Measurements from ENCODE around the gene FOXI1.

FOXI1 gene

DNA sequence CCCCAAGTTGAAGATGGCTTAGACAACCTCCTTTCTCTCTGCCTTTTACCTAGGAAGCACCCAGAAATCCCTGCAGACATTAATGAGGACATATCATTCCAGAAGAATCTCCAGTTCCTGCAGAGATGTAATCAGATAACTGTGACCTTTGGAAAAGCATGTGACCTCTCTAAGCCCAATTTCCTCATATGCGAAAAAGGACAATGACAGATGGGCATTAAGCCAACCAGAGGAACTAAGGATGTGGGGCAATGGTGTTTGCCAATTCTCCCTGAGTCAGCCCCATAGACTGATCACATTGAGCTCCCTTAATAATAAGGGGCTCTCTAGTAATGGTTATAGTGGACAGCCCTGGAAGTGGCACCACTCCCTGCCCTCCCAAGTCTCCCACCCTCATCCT is 10.1 kb upstream of the FOXI1 start:
- TF ChIP-seq, protein P1, sequence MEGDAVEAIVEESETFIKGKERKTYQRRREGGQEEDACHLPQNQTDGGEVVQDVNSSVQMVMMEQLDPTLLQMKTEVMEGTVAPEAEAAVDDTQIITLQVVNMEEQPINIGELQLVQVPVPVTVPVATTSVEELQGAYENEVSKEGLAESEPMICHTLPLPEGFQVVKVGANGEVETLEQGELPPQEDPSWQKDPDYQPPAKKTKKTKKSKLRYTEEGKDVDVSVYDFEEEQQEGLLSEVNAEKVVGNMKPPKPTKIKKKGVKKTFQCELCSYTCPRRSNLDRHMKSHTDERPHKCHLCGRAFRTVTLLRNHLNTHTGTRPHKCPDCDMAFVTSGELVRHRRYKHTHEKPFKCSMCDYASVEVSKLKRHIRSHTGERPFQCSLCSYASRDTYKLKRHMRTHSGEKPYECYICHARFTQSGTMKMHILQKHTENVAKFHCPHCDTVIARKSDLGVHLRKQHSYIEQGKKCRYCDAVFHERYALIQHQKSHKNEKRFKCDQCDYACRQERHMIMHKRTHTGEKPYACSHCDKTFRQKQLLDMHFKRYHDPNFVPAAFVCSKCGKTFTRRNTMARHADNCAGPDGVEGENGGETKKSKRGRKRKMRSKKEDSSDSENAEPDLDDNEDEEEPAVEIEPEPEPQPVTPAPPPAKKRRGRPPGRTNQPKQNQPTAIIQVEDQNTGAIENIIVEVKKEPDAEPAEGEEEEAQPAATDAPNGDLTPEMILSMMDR (IDR thresholded peaks at IDR 0.05; ENCODE audit: unreplicated experiment in 3 of 3), result no peak
- H3K27me3 Mint-ChIP-seq (ENCODE audit: low read depth), result peaks cover 17% of the 10 kb centered on the region
- H3K4me3 Mint-ChIP-seq, result no peak overlapping the region
- H3K36me3 Mint-ChIP-seq (ENCODE audit: low read depth), result no peaks in the 10 kb centered on the region
- peaks cover 7% of the 10 kb centered on the region for H3K9me3 Mint-ChIP-seq
- no peak overlapping the region for H3K27ac Mint-ChIP-seq
- H3K4me1 Mint-ChIP-seq, result peaks cover 12% of the 10 kb centered on the region

DNA sequence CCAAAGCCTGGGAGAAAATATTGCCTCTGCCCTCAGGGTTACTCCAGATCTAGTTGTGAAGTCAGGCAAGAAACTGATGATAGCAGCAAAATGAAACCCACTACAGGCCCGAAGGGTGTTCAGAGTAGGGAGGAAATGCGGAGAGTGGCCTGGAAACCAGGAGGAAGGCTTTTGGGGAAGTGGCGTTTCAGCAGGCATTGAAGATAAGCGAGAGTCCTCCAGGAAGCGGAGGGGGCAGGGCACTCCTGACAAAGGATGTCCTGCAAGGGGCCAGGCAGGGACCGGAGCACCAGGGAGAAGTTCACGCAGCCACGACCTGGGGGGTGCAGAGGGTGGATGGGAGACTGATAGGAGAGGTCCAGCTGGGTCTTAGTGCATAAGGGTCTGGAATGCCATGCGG is 7.8 kb upstream of the FOXI1 start:
- no peaks in the 10 kb centered on the region for H3K36me3 Mint-ChIP-seq (ENCODE audit: low read depth)
- TF ChIP-seq, protein P1 (IDR thresholded peaks at IDR 0.05; ENCODE audit: unreplicated experiment in 3 of 3), result no peak
- peaks cover 12% of the 10 kb centered on the region for H3K4me1 Mint-ChIP-seq
- peaks cover 11% of the 10 kb centered on the region for H3K27me3 Mint-ChIP-seq (ENCODE audit: low read depth)
- H3K9me3 Mint-ChIP-seq, result peaks cover 3% of the 10 kb centered on the region
- H3K4me3 Mint-ChIP-seq, result no peak overlapping the region
- peak overlapping the region in 1 of 3 experiments; percentile 26 for H3K27ac Mint-ChIP-seq

DNA sequence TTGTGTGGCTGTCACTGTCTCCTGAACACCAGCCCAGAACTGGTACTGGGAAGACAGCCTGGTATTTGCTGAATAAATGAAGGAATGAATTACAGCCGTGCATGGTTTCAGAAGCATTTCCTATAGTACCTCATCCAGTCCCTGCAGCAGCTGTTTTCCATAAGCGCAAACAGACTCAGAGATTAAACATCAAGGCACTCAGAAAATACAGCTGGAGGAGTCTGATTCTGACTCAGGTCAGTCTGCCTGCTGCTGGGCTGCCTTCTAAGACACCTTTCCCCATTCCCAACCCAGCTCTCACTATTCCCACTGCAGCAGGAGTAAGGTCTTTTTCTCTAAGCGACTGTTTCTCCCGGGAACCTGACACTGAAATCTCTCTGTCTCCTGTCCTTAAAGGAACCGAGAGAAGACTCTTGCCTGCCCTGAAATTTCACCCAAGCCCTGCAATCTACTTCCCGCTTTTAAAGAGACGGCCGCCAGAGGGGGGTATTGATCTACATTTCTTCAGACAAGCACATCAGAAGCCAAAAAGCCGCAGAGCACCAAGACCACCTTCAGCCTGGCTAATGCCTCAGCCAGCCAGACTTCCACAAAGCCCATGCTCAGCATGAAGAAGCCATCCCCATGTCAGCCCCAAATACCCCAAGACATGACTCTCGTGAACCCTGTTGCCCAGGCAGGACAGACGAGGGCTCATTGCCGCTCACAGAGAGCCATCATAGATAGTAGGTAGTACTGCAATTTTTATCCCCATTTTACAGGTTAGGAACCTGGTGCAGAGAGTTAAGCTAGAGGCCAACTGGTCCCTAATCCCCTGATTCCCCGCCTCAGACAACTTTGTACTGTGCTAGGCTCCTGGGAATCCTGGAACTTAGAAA is 5.4 kb upstream of the FOXI1 start:
- no peak overlapping the region for H3K4me3 Mint-ChIP-seq

DNA sequence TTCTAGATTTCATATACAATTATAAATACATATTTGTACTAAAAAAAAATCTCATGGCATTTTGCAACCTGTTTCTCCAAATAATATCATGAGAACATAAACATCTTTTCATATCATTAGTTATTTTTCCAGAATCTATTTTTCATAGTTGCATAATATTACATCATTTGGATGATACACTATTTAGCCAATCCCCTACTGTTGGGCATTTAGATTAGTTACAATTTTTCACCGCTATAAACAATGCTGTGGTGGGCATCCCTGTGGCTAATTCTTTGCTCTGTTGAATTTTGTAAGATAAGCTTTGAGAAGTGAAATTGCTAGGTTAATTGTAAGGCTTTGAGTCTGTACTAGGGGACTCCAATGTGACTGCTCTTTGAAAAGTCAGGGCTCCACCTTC is 2.2 kb upstream of the FOXI1 start:
- H3K27ac Mint-ChIP-seq, result no peak overlapping the region
- no peaks in the 10 kb centered on the region for H3K9me3 Mint-ChIP-seq
- H3K36me3 Mint-ChIP-seq (ENCODE audit: low read depth), result no peaks in the 10 kb centered on the region
- H3K4me1 Mint-ChIP-seq, result peaks cover 6% of the 10 kb centered on the region
- no peak overlapping the region for H3K4me3 Mint-ChIP-seq
- TF ChIP-seq, protein P1 (IDR thresholded peaks at IDR 0.05; ENCODE audit: unreplicated experiment in 3 of 3), result no peak
- peaks cover 26% of the 10 kb centered on the region for H3K27me3 Mint-ChIP-seq (ENCODE audit: low read depth)

More for the DNA sequence above, 5.4 kb upstream of the FOXI1 start:
- Mint-ChIP-seq H3K27ac (peak overlapping the region; percentile 7 to 18 (median 17)), H3K9me3 (peaks cover 3% of the 10 kb centered on the region), H3K27me3 (ENCODE audit: low read depth) (peaks cover 12% of the 10 kb centered on the region), H3K4me1 (peaks cover 12% of the 10 kb centered on the region), H3K36me3 (ENCODE audit: low read depth) (no peaks in the 10 kb centered on the region)
- TF ChIP-seq, protein P1 (IDR thresholded peaks at IDR 0.05; ENCODE audit: unreplicated experiment in 3 of 3), result peak; percentile 66 to 85 (median 70)

DNA sequence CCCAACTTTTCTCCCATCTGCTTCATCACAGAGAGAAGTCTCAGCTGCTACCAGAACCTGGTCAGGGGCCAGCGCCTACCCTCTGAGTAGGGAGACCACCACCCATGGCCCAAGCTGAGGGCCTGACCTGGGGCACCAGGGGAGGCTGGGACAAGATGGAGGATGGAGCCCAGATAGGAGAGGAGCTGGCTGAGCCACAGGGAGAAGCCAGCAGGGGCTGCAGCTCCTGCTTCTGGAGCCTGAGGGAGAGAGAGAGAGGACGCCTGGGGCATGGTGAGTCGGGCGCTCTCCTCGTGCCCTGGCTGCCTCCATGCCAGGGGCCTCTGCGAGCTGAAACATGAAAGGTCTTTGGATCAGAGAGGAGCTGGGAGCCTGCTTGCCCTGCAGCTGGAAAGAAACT is 1.4 kb upstream of the FOXI1 start:
- Mint-ChIP-seq H3K27me3 (ENCODE audit: low read depth) (peaks cover 26% of the 10 kb centered on the region), H3K4me1 (peaks cover 6% of the 10 kb centered on the region), H3K9me3 (no peaks in the 10 kb centered on the region), H3K4me3 (no peak overlapping the region), H3K36me3 (ENCODE audit: low read depth) (no peaks in the 10 kb centered on the region), H3K27ac (no peak overlapping the region)
- TF ChIP-seq, protein P1 (IDR thresholded peaks at IDR 0.05; ENCODE audit: unreplicated experiment in 3 of 3), result no peak

DNA sequence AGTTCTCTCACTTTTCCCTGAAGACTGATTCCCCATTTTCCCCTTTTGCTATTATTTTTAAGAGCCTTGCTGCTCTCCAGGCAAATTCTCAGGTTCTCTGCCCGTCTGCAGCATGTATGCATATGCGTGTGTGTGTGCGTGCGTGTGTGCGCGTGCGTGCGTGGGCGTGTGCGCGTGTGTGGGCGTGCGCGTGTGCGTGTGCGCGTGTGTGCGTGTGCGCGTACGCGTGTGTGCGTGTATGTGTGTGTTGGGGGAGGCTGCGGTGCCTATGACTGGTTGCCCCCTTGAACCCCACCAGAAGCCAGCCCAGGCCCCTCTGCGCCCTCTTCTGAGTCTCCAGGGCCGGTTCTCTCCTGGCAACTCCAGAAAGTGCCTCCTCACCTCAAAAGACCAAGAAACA is 987 bp upstream of the FOXI1 start:
- H3K9me3 Mint-ChIP-seq, result no peaks in the 10 kb centered on the region
- H3K4me1 Mint-ChIP-seq, result peaks cover 6% of the 10 kb centered on the region
- TF ChIP-seq, protein P1 (IDR thresholded peaks at IDR 0.05; ENCODE audit: unreplicated experiment in 3 of 3), result no peak
- H3K36me3 Mint-ChIP-seq (ENCODE audit: low read depth), result no peaks in the 10 kb centered on the region
- no peak overlapping the region for H3K4me3 Mint-ChIP-seq
- H3K27me3 Mint-ChIP-seq (ENCODE audit: low read depth), result peaks cover 26% of the 10 kb centered on the region
- H3K27ac Mint-ChIP-seq, result no peak overlapping the region

Data from nephron (organoid).